HT-29 (cell line): ENCODE data around the gene SMARCD3. TPM values are rescaled to one million over a fixed set of nuclear protein-coding genes. Genes with fewer than 3 reads are reported as not detected.

ENCODE experiments used
- total RNA-seq: library from RNA; depleted of rRNA; stranded (reverse); fragments of >200 nt; shearing (Covaris generic); gene quantifications from 2 replicates; pipeline ENCODE4 v1.2.3, GENCODE V29; 2014; rRNA removed

Gene SMARCD3
- total RNA-seq, 1 experiment from 2014 or later, result 1.3 TPM

Other genes starting within 250 kb of the SMARCD3 start
- 0.47 and 1.0 TPM in 2 replicates for gene ATG9B, start 224.2 kb downstream of the SMARCD3 start, total RNA-seq
- gene ABCB8, start 220.2 kb downstream of the SMARCD3 start, total RNA-seq, result 81.6 and 97.8 TPM in 2 replicates
- gene ASIC3, start 200.2 kb downstream of the SMARCD3 start, total RNA-seq, result 1.5 and 2.2 TPM in 2 replicates
- 43.6 and 62.6 TPM in 2 replicates for gene CDK5, start 190.8 kb downstream of the SMARCD3 start, total RNA-seq
- 851 and 1,005 TPM in 2 replicates for gene SLC4A2, start 189.1 kb downstream of the SMARCD3 start, total RNA-seq
- 265 and 300 TPM in 2 replicates for gene FASTK, start 167.9 kb downstream of the SMARCD3 start, total RNA-seq
- gene TMUB1, start 165.2 kb downstream of the SMARCD3 start, total RNA-seq, result 258 and 264 TPM in 2 replicates
- gene AGAP3, start 162.2 kb downstream of the SMARCD3 start, total RNA-seq, result 140 and 162 TPM in 2 replicates
- gene GBX1, start 81.0 kb downstream of the SMARCD3 start, total RNA-seq, result not detected in 2 replicates
- not detected in 2 replicates for gene ASB10, start 61.4 kb downstream of the SMARCD3 start, total RNA-seq
- not detected in 2 replicates for gene H2BK1, start 38.2 kb downstream of the SMARCD3 start, total RNA-seq
- 80.2 and 82.5 TPM in 2 replicates for gene ABCF2, start 21.5 kb downstream of the SMARCD3 start, total RNA-seq
- gene CHPF2, start 16.2 kb downstream of the SMARCD3 start, total RNA-seq, result 72.5 and 87.7 TPM in 2 replicates
- 34.3 and 39.5 TPM in 2 replicates for gene NUB1, start 93.1 kb upstream of the SMARCD3 start, total RNA-seq
- 1.8 and 2.0 TPM in 2 replicates for gene WDR86, start 161.3 kb upstream of the SMARCD3 start, total RNA-seq
- 1.4 TPM in 1 of 2 replicates, not detected in the other for gene CRYGN, start 191.4 kb upstream of the SMARCD3 start, total RNA-seq